Activated naive CD8-positive, alpha-beta T cell treated with anti-CD3 and anti-CD28 coated beads, Interleukin-2, amount 50 U/mL, for 24 hours (primary cell): ENCODE data around the gene GPR176.

ENCODE experiments used
- ATAC-seq: fragments of 150-1000 bp; cut with Tn5 transposase; one replicate; pipeline ENCODE4 v1.10.0; 2021
- DNase-seq: peaks from one replicate; pipeline ENCODE4 v3.0.0; 2021
- H3K27ac Mint-ChIP-seq: one replicate; pipeline ENCODE4 v1.8.0; 2021; ENCODE audit warnings: mild to moderate bottlenecking, mixed read lengths
- H3K27me3 Mint-ChIP-seq: one replicate; pipeline ENCODE4 v1.8.0; 2021; ENCODE audit warnings: mixed read lengths
- H3K36me3 Mint-ChIP-seq: one replicate; pipeline ENCODE4 v1.8.0; 2021; ENCODE audit warnings: low read depth, mixed read lengths
- H3K4me1 Mint-ChIP-seq: one replicate; pipeline ENCODE4 v1.8.0; 2021; ENCODE audit warnings: mixed read lengths
- H3K4me3 Mint-ChIP-seq: one replicate; pipeline ENCODE4 v1.8.0; 2021; ENCODE audit warnings: mild to moderate bottlenecking, moderate library complexity, mixed read lengths
- H3K9me3 Mint-ChIP-seq: one replicate; pipeline ENCODE4 v1.8.0; 2021; ENCODE audit warnings: mixed read lengths

Gene GPR176

DNA sequence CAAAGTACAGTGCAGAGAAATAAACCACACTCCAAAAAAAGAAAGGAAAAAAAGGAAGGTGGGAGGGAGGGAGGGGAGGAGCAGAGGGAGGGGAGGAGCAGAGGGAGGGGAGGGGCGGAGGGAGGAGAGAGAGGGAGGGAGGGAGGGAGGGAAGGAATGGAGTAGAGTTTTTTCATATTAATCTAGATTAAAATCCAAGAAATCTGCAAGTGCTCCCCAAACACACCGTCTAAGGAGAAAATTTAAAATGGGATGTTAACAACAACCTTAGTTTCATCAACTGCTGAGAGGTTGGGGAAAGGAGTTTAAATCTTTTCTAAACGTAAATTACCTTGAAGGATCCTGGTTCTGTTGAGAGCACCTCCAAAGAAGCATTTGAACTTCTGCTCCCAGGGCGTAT lies 144.0 kb downstream of the GPR176 start:
- H3K9me3 Mint-ChIP-seq, result no peaks in the 10 kb centered on the region
- H3K4me3 Mint-ChIP-seq, result no peak overlapping the region
- ATAC-seq (no peak), DNase-seq (no peak)
- peaks cover 2% of the 10 kb centered on the region for H3K27me3 Mint-ChIP-seq
- peaks cover 21% of the 10 kb centered on the region for H3K4me1 Mint-ChIP-seq
- no peaks in the 10 kb centered on the region for H3K36me3 Mint-ChIP-seq
- H3K27ac Mint-ChIP-seq, result no peak overlapping the region

- ATAC-seq, result peak; percentile 77
- Mint-ChIP-seq H3K4me3 (peak overlapping the region; percentile 20), H3K27ac (no peak overlapping the region)
Observed at GRCh38 chr15:39774688-39775267, 145.3 kb downstream of the GPR176 start.

GRCh38 chr15:39770748-39771689 lies 149.0 kb downstream of the GPR176 start:
- Mint-ChIP-seq H3K36me3 (no peaks in the 10 kb centered on the region), H3K27ac (no peak overlapping the region), H3K4me3 (no peak overlapping the region), H3K9me3 (no peaks in the 10 kb centered on the region), H3K27me3 (no peaks in the 10 kb centered on the region), H3K4me1 (peaks cover 14% of the 10 kb centered on the region)
- ATAC-seq, result no peak
- no peak for DNase-seq

More at GRCh38 chr15:39774688-39775267, 145.3 kb downstream of the GPR176 start:
- Mint-ChIP-seq H3K36me3 (no peaks in the 10 kb centered on the region), H3K27me3 (peaks cover 2% of the 10 kb centered on the region), H3K4me1 (peaks cover 21% of the 10 kb centered on the region), H3K9me3 (no peaks in the 10 kb centered on the region)
- DNase-seq, result peak; percentile 25

GRCh38 chr15:39767921-39768320 lies 152.1 kb downstream of the GPR176 start:
- DNase-seq (no peak), ATAC-seq (no peak)
- Mint-ChIP-seq H3K4me3 (no peak overlapping the region), H3K27ac (no peak overlapping the region), H3K4me1 (no peaks in the 10 kb centered on the region), H3K36me3 (no peaks in the 10 kb centered on the region), H3K27me3 (no peaks in the 10 kb centered on the region), H3K9me3 (no peaks in the 10 kb centered on the region)

- H3K27me3 Mint-ChIP-seq, result peaks cover 3% of the 10 kb centered on the region
- DNase-seq, result no peak
- H3K36me3 Mint-ChIP-seq, result no peaks in the 10 kb centered on the region
- no peak for ATAC-seq
- no peak overlapping the region for H3K4me3 Mint-ChIP-seq
- no peak overlapping the region for H3K27ac Mint-ChIP-seq
- no peaks in the 10 kb centered on the region for H3K9me3 Mint-ChIP-seq
- no peaks in the 10 kb centered on the region for H3K4me1 Mint-ChIP-seq
Observed at GRCh38 chr15:39761006-39761405, 159.1 kb downstream of the GPR176 start.

- Mint-ChIP-seq H3K4me3 (no peak overlapping the region), H3K9me3 (no peaks in the 10 kb centered on the region), H3K27ac (no peak overlapping the region), H3K4me1 (no peaks in the 10 kb centered on the region), H3K27me3 (peaks cover 11% of the 10 kb centered on the region), H3K36me3 (no peaks in the 10 kb centered on the region)
- DNase-seq (no peak), ATAC-seq (no peak)
Observed at GRCh38 chr15:39756806-39757522, 163.1 kb downstream of the GPR176 start.

DNA sequence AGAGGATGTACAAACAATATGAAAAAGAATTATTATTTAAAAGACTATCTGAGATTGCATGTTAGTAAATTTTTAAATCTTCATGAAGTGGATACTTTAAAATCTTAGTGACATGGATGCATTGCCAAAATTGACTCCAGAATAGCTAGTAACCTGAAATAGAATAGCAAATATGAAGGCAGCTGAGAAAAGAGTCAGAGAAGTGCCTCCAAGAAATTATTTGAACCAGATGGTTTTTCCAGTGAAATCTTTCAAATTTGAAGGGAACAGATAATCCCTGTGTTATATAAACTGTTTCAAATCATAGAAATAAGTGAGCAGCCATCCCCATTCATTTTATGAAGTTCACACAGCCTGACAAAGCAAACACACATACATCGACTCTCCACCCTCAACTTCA lies 167.1 kb downstream of the GPR176 start:
- DNase-seq (no peak), ATAC-seq (no peak)
- Mint-ChIP-seq H3K27ac (no peak overlapping the region), H3K9me3 (no peaks in the 10 kb centered on the region), H3K27me3 (peaks cover 21% of the 10 kb centered on the region), H3K4me1 (no peaks in the 10 kb centered on the region), H3K4me3 (no peak overlapping the region), H3K36me3 (no peaks in the 10 kb centered on the region)

DNA sequence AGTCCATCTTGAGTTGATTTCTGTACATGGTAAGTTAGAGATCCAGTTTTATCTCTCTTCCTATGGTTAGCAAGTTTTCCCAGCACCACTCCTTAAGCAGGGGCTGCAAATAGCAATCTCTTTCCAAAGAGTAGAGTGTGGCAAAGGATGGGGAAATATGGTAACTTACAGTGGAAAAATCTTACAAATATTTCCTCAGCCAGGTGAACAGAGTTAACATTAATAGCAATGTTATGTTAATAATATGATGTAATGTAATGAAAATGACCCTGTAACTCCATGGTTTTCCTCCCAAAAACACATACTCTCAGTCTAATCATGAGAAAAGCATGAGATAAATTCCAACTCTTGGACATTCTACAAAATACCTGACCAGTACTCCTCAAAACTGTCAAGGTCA lies 167.8 kb downstream of the GPR176 start:
- no peak overlapping the region for H3K4me3 Mint-ChIP-seq
- no peaks in the 10 kb centered on the region for H3K4me1 Mint-ChIP-seq
- H3K9me3 Mint-ChIP-seq, result no peaks in the 10 kb centered on the region
- ATAC-seq, result no peak
- no peaks in the 10 kb centered on the region for H3K36me3 Mint-ChIP-seq
- H3K27me3 Mint-ChIP-seq, result peaks cover 23% of the 10 kb centered on the region
- DNase-seq, result no peak
- no peak overlapping the region for H3K27ac Mint-ChIP-seq
